Fibroblast of mammary gland (primary cell): ENCODE data around the gene FRZB.

Experiments used
- DNase-seq: peaks from one replicate; pipeline ENCODE4 v3.0.0-alpha.2; 2010; ENCODE audit warnings: low read depth
- H3K4me3 ChIP-seq: 2 replicates; pipeline ENCODE4 v1.5.1; 2011; ENCODE audit warnings: low read depth, mild to moderate bottlenecking, low read length, moderate library complexity; ENCODE audit not compliant: control insufficient read depth
- CTCF ChIP-seq: conservative IDR thresholded peaks from 2 replicates; pipeline ENCODE4 v1.5.1; 2011; ENCODE audit warnings: low read depth, low read length, inconsistent platforms; ENCODE audit not compliant: control insufficient read depth, insufficient read depth

The FRZB gene

DNA sequence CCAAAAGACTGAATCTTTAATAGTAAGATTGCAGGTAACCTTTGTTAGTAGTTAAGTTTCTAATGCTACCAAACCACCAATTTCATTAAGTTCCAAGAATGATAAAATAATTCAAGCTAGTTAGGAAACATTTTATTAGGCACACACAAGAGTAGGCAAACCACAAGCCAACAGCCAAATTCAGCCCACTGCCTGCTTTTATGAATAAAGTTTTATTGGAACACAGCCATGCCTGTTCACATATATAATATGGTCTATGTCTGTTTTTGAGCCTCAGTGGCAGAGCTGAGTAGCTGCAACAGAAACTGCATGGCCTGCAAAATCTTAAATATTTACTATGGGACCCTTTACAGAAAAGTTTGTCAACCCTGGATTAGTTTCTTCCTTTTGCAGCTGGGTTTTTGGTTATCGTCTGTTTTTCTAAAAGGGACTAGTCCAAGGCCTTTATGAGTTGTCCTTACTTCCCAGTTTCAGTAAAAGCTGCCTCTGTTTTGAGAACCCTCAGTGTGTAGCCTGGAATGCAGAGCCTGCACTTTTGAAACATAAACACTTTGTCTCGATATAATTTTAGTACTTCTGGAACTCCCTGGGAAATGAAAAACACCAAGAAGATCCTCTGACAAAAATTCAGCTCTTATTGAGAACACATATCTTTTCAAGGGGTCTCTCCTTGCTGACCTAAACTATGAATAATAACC lies 39.1 kb downstream of the FRZB start:
- no peak for DNase-seq
- no peak for TF ChIP-seq CTCF
- no peak overlapping the region for H3K4me3 ChIP-seq

DNA sequence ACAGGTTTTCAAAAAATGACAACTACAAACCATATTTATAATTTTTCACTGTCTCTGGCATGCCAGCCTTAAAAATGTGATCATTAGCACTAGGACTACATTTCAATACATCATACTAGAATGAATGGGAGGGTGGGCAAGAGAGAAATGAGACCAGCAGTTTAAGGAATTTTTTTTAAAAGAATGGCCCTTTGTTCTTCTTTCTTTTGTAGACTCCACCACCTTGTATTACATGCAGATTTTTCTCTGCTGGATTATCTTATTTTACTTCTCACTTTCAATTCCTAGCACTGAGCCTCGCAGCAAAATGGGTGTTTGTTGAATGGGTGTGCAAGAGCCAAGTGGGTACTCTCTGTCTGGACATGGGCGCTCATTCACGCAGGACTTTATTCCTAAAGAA lies 39.9 kb downstream of the FRZB start:
- TF ChIP-seq CTCF: no peak
- DNase-seq: no peak

GRCh38 chr2:182826064-182826463 lies 40.4 kb downstream of the FRZB start:
- H3K4me3 ChIP-seq: no peak overlapping the region
- no peak for TF ChIP-seq CTCF
- DNase-seq: no peak

More for the DNA sequence above, 39.9 kb downstream of the FRZB start:
- no peak overlapping the region for H3K4me3 ChIP-seq

DNA sequence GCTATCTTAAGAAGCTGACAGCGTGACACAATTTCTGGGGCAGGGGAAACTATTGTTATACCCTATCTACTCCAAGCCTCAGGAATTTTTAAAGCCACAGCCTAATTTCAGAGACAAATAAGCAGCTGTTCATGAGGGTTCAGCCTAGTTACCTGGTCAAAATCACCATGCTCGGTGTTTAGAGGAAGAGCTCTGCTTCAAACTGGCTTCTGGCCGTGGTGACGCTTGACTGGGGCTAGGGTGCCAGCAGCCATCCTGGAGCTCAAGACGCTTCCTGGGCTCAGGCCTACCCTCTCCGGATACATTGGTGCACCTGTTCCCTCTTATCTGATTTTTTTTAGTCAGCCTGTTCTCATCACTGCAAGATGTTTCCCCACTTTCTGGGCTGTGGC lies 41.7 kb downstream of the FRZB start:
- no peak overlapping the region for H3K4me3 ChIP-seq
- DNase-seq: no peak
- no peak for TF ChIP-seq CTCF

GRCh38 chr2:182824056-182824766 lies 42.2 kb downstream of the FRZB start:
- no peak for DNase-seq
- H3K4me3 ChIP-seq: no peak overlapping the region
- TF ChIP-seq CTCF: no peak

DNA sequence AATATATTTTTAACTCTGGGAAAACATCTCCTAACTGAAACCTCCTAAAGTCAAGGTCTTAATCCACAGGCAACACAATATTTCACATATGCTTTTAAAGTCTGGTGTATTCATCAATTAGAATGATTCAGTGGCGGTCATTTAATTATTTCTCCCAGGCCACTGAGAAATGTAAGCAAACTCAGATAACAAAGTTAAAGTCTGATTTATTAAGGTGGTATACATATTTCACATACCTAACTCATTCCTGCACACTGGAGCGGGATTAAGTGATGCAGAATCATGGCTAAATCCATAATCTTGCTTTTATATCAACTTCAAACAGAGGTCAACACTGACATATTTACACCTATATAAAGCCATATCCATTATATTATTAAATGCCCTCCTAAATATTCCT lies 43.7 kb downstream of the FRZB start:
- no peak for TF ChIP-seq CTCF
- no peak overlapping the region for H3K4me3 ChIP-seq
- DNase-seq: no peak
